HG02884 (cell line): ENCODE measurements around the gene SOX13.

Experiments used
- ATAC-seq: cut with Tn5 transposase; IDR thresholded peaks from one replicate; pipeline ENCODE4 v1.9.1; 2021; ENCODE audit warnings: mild to moderate bottlenecking, moderate library complexity; ENCODE audit not compliant: unreplicated experiment

The SOX13 gene

DNA sequence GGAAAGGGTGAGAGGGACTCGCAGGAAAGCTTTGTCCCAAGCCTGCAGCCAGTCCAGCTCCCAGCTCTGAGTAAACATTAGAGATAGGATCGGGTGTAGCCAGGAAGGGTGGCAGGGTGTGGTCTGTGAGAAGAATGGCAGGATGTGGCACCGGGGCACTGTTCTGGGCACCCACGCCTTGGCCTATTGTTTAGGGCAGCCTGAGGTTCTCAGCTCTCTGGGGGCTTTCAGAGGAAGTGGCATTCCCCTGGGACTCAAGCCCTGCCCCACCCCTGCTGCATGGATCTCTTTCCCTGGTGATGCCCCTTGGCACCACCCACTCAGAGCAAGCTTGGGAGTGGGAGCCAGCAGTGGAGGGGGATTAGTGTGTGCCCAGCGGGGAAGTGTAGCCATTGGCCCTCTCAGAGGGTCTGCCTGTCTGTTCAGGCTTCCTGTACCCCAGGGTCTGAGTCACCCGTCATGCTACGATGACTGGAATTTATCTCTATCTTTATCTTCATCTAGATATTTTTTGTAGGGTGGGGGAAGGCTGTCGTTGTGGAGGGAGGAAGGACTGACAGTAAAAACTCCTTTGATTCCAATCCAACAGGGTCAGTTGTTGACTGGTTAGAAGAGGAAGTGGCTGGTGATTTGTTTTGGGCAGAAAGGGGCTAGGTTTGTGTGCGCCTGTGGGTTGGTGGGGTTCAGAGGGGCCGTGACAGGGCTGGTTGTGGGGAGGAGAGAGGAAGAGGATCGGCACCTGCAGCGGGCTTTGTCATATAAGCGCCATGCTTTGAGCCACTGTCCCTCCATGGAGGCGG lies 31.6 kb downstream of the SOX13 start:
- no peak for ATAC-seq

DNA sequence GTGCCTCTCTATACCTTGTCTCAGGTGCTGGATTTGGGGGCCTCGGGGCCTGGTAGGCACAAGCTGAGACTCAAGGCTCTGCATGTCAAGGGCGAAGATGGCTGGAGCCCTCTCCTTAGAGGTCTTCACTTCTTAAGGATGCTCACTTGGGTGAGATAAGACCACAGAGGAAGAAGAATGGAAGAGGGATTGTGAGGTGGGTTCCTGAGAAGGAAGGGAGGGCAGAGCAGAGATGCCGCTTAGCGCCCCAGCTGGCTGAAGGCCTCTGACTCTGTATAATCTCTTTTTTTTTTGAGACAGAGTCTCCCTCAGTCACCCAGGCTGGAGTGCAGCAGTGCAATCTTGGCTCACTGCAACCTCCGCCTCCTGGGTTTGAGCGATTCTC lies 32.2 kb downstream of the SOX13 start:
- no peak for ATAC-seq

DNA sequence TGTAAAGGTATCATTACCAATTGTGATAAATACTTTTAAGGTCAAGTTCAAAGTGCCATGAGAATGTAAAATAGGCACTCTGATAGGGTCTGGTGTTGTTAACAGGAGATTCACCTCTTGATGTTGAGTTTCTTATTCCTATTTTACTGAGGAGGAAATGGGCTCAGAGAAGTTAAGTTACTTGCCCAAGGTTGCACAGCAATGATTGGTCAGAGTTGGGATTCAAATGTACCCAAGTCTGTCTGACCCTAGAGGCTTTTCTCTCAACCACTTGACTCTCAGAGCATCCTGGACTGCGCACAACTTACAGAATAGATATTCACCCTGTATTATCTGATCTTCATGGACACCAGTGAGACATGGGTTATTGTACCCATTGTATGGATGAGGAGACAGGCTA lies 33.9 kb downstream of the SOX13 start:
- no peak for ATAC-seq

DNA sequence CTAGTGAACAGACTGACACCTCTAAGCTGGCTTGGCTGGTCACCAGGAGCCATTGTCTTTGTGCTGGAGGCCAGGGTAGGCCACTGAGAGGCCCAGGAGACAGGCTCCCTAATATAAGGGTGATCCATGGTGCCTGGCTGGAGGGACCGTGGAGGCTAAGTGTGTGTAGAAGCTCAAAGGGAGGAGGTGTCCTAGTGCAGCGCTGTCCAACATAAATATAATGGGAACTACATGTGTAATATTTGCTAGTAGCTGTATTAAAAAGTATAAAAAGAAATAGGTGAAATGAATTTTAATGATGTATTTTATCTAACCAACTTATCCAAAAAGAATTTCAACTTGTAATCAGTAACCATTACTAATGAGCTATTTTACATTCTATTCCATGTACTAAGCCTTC lies 35.0 kb downstream of the SOX13 start:
- ATAC-seq, result no peak

DNA sequence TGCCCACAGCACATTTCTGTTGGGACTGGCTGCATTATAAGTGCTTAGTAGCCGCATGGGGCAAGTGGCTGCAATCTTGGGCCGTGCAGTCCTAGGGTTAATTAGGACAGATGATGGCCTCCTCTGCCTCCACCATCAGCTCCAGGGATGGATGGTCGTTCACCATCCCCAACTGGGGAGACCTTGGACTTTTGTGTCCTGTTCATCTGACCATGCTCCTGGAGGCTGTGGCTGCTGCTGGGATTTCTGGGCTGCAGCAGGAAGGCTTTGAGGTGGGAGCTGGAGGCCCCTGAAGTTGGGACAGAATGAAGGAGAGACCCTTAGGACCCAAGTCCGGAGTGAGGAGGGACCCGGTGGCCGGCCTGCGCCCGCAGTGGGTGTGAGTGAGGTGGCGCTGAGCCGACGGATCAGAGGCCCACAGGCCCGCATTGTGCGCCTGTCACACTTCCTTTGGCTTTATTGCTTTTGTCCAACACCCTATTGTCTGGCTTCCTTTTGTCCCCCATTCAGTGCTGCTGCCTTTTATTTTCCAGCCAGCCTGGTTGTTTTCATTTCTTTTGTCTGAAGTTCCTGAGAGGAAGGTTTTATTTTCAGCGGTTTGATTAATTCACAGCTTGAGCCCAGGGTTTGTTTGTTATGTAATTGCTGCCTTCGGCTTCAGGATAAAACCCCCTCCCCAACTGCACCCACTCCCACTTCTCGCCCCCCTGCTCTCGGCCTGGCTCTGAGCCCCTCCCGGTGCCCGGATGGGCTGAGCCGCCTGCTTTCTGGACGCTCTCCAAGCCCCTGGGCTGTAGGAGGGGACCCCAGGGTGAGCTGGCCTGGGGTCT lies 35.6 kb downstream of the SOX13 start:
- ATAC-seq, result no peak

DNA sequence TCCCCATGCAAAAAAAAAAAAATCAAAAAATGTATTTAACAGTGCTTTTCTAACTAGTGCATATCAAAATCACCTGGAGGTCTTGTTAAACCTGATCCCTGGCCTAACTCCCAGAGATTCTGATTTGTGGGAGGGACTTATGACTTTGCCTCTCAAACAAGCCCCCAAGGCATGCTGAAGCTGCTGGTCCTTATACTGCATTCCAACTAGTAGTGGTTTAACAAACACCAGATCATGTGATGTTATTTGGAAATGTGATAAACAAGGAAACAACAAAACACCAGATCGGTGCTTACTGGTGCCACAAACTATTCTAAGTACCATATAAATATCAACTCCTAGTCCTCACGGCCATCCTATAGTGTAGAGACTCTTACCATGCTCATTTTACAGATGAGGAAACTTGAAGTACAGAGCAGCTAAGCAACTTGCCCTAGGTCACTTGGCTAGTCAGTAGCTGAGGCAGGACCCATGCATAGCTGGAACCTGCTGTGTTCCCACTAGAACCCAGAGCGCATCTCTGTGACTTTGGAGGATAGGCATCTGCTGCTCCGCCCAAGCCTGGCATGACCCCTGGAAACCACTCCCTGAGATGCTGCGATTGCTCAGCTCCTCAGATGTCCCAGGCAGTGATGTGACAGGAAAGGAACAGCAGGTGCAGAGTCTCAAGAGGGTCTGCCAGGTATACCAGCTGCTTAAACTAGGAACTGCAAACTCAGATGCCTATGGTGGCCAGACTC lies 38.1 kb downstream of the SOX13 start:
- ATAC-seq, result no peak

DNA sequence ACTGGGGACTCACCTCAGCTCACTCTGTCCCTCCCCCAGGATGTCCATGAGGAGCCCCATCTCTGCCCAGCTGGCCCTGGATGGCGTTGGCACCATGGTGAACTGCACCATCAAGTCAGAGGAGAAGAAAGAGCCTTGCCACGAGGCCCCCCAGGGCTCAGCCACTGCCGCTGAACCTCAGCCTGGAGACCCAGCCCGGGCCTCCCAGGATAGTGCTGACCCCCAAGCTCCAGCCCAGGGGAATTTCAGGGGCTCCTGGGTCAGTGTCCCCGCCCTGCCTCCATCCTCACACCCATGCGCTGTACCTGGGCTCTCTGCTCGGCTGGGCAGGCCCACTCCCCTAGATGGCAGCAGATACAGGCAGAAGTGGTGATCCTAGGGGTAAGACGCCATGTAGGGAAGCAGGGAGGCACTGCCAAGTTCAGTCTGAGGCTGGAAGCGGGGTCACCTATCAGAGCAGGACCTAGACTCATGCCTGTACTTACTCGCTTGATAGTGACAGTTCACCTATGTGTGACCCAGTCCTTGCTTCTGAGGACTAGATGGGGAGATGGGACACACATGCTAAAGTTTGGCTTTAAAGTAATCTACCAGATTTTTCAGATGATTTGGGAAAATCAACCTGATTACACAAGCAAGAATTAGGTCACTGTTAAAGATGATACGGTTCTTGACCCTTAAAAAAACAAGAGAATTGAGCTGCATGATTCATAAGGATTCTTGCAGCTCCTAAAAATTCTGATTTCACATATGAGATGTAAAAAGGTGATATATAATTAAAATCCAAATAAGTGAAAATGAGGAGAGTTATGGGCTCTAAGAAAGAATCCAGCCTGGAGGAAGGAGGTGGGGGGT lies 40.2 kb downstream of the SOX13 start:
- no peak for ATAC-seq

DNA sequence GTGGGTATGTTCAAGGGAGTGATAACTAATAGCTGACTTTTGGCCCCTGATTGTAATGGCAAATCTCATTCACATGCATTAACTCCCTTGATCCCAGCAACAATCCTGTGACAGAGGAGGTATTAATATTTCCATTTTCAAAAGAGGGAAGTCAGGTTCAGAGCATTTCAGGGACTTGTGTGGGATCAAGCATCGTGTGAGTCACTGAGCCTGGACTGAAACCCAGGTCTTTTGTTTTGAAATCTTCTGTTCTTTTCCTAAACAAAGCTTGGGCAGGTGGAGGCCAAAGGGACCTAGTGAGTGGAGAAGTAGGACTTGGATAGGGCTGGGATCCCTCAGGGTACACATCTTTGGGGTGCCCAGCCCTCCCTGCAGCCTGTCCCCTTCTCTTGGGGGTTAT lies 41.0 kb downstream of the SOX13 start:
- ATAC-seq, result no peak

DNA sequence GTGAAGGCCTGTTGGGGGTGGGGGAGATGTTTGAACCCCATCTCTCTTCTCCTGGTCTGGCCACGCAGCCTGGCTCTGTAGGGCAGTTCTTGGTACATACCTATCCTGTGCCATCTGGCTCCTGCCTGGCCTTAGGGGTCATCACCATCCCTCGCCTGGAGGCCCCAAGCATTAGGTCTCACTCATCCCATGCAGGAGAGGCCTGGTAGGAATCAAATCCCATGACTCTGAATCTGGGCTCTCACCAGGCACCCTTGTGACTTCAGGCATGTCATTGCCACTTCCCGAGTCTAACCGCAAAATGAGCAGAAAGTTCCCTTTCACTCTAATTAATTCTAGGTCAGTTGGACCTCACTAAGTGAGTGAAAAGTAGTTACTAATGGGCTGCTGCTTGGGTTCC lies 41.7 kb downstream of the SOX13 start:
- ATAC-seq, result no peak

DNA sequence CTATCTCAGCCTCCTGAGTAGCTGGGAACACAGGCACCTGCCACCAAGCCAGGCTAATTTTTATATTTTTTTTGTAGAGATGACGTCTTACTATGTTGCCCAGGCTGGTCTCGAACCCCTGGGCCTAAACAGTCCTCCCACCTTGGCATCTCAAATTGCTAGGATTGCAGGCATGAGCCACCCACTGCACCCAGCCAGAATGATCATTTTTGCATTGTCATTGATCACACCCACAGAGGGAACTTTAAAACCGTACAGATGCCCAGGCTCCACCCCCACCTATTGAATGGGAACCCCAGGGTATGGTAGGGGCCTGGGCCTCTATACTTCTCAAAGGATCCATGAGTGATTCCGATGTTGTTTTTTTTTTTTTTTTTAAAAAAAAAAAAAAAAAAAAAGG lies 42.2 kb downstream of the SOX13 start:
- no peak for ATAC-seq

DNA sequence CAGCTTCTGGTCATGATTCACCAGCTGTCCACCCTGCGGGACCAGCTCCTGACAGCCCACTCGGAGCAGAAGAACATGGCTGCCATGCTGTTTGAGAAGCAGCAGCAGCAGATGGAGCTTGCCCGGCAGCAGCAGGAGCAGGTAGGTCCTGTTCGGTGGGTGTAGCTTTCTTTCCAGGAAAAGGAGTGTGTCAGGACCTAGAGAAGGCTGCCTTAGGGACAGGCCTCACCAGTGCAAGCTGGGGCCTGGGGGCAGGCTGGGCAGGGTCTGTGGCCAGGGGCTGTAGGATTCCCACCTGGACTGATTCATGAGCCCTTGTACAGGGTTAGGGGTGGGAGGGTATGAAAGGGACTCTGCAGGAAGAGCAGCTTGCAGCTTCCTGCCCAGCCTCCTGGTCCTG lies 43.6 kb downstream of the SOX13 start:
- ATAC-seq, result no peak

DNA sequence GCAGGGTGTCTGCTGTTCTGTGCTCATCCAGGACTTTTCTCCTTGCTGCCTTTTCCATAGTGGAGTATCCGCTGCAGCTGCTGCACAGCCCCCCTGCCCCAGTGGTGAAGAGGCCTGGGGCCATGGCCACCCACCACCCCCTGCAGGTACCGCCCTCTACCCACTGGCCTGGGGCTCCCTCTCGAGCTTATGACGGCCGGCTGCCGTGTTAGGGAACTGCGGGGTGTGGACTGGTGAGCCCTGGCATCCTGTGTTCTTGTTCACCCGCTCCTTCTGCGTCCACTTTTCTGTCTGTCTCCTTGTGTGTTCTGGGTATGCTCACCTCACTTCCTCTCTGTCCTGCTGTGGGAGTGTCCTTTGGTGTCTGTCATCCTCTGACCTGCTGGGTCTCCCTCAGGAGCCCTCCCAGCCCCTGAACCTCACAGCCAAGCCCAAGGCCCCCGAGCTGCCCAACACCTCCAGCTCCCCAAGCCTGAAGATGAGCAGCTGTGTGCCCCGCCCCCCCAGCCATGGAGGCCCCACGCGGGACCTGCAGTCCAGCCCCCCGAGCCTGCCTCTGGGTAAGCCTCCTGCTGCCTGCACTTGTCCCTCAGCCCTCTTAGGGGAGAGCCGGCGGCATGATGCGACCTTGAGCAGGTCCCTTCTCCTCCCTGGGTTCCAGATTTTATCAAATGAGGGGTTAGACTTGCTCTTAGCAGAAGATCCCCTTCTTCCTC lies 49.1 kb downstream of the SOX13 start:
- no peak for ATAC-seq

DNA sequence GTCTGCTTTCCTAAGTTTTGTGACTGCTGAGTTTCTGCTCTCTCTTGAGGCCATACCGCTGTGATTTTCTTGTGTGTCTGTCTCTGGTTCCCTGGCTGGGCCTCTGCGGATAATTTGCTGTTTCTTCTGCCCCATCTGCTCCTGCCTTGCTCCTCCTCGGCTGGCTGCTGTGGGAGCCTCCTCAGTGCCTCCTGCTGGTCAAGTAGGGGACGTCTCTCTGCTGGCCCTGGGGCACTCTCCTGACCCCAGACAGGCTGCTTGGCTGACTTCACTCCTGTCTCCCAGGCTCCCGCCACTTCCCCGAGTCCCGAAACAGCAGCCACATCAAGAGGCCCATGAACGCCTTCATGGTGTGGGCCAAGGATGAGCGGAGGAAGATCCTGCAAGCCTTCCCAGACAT lies 50.5 kb downstream of the SOX13 start:
- ATAC-seq, result no peak

DNA sequence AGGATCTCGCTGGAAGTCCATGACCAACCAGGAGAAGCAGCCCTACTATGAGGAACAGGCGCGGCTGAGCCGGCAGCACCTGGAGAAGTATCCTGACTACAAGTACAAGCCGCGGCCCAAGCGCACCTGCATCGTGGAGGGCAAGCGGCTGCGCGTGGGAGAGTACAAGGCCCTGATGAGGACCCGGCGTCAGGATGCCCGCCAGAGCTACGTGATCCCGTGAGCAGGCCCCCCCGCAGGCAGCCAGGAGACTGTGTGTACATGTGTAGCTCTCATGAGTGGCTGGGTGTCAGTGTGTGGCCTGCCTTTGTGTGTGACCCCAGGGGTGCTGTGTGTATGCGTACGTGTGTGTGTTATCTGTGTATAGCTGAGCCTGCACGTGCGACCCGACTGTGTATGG lies 51.7 kb downstream of the SOX13 start:
- ATAC-seq, result no peak

DNA sequence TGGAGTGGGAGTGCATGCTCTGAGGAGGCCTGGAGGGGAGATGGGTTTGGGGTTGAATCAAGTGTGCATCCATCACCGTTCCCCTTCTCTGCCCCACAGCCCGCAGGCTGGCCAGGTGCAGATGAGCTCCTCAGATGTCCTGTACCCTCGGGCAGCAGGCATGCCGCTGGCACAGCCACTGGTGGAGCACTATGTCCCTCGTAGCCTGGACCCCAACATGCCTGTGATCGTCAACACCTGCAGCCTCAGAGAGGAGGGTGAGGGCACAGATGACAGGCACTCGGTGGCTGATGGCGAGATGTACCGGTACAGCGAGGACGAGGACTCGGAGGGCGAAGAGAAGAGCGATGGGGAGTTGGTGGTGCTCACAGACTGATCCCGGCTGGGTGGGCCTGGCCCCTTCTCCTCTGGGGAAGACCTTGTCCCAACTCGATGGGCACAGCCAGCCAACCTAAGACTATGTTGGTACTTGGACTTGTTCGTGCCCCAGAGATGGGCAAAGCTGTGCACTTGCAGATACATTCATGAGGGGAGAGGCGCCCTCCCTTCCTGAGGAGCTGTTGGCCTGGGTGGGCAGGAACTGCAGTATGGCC lies 52.9 kb downstream of the SOX13 start:
- no peak for ATAC-seq

DNA sequence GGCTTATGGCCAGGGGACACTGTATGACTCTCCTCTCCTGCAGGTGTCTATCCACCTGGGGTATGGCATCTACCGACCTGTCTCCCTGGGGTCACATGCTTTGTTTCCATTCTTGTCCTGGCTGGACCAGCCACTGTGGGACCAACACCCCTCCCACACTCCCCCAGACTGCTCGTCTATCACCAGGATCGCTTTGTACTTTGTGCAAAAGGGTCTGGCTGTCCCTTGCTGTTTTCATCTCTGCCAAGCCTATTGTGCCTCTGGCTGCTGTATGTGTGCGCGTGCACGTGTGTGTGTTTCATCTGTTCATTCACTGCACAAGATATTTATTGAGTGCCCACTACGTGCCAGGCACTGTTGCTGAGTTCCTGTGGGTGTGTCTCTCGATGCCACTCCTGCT lies 53.5 kb downstream of the SOX13 start:
- no peak for ATAC-seq

DNA sequence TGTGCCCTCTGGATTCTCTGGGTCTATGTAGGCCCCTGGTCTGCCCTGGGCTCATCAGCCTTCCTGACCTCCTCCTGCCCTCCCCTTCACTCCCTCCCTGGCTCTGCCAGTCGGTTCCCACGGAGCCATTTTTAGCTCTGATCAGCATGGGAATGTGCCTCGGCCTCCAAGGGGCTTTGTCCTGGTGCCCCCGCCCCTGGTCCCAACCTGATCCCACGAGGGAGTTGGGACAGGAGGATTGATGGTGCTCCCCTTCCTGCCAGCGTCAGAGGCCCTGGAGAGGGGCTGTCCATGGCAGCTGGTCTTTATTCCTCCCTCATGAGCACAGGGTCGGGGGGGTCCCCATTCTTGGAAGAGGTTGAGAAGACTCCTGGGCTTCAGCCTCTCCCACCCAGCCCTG lies 54.0 kb downstream of the SOX13 start:
- ATAC-seq, result no peak

DNA sequence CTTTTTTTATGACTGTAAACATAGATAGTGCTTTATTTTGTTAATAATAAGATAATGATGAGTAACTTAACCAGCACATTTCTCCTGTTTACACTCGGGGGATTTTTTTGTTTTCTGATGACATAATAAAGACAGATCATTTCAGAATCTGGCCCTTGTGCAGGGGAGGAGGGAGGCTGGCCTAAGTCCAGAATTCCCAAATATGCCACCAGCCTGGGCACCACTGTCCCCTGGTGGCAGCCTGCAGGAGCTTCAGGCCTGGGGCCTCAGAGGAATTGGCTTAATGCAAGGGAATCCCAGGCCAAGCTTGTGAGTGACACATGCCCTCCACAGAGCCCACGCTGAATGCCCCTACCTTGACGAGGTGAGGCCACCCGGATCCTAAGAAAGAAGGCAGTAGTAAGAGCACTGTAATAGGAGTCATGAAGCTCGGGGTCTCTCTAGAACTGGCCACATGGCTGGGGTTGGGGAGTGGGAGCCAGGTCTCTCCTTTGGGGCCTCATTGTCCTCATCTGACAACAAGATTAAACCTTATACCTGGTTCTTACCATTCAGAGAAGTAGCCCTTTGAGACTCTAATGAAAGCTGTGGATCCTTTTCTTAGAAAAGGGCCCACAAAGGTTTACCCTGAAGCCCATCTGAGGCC lies 54.8 kb downstream of the SOX13 start:
- ATAC-seq, result no peak

DNA sequence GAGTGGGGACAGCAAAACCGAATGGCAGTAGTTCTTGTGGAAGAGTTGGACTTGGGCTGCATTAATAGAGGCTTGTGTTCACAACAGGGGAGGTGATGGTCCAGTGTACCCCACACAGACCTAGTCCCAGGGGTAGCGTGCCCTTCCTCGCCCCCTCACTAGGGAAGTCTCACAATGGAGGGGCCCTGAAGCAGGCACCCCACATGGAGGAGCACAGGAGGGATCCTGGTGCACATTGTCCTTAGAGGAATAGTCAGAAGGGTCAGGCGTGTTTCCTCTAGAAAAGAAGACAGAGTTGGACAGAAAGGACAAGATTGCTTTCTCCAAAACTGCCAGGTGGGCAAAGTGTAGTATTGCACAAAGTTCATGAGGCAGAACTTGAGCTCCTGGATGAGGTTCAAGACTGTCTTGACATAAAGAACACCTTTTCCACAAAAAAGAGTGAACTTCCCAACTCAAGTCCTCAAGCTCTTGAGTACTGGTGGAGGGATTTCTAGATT lies 55.6 kb downstream of the SOX13 start:
- no peak for ATAC-seq
